ENCODE data around the gene ZNF646. TPM values are rescaled to one million over a fixed set of nuclear protein-coding genes. Genes with fewer than 3 reads are reported as not detected.

ZNF646 gene
- total and polyA plus RNA-seq, 2 of the 13 experiments (the other 11 are each of a cell fraction or from before 2014, with no cell fraction given), result 3.4 to 10.9 TPM

DNA sequence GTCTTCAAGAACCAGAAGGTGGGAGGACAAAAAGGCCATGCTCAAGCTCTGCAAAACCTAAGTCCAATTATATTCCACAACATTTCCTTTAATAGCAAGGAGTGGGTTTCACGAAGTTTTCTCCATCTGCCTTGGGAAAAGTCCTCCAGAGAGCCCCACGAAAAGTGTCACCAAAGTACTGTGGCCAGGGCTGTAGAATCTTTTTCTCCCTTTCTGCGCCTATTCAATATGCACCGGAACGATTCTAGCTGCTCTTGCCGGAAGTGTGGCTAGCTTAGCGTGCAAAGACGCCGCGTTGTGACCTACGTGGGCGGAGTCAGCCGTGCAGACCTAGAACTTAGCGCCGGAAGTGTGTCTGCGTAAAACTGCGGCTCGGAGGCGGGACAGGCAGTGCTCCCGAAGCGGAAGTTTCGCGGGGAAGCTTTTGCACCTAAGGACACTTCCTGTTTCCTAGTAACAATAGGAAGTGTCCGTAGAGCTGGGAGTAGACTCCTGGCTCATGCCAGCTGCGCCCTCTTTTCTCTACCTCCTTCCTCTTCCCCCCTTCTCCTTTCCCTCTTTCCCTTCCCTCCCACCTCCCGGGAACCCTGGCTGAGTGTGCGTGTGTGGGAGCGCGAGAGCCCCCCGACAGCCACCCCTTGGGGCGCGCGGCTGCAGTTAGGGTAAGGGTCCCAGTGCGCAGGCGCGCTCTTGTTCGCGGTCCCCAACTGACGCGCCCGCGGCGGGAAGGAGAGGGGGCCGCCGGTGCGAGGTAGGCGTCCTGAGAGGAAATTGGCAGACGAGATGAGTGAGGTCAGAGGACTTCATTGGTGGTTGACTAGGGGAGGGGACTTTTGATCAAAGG, at the start of gene ZNF646, which contains the start of gene ZNF668 (continued):
- TF ChIP-seq RXRA (CRISPR knock-in tag; IDR thresholded peaks at IDR 0.05) (peak; percentile 58), TARDBP (CRISPR knock-in tag; IDR thresholded peaks at IDR 0.05) (peak; percentile 97), RBM39 (IDR thresholded peaks at IDR 0.05; ENCODE audit: low read depth, low read length, poor library complexity, severe bottlenecking) (peak; percentile 84), SIX1 (CRISPR knock-in tag; IDR thresholded peaks at IDR 0.05; ENCODE audit: borderline replicate concordance) (0 out of 2 replicates have a peak, but pooled peaks have one; percentile 47), FOXK1 (CRISPR knock-in tag; IDR thresholded peaks at IDR 0.05; ENCODE audit: borderline replicate concordance, low read depth) (peak; percentile 98), PAF1 (CRISPR knock-in tag; IDR thresholded peaks at IDR 0.05) (no peak), NR2C2 (CRISPR knock-in tag; IDR thresholded peaks at IDR 0.05; ENCODE audit: borderline replicate concordance) (peak; percentile 97), MTA3 (CRISPR knock-in tag; IDR thresholded peaks at IDR 0.05) (no peak), CBX1 (IDR thresholded peaks at IDR 0.05; ENCODE audit: low read depth) (peak; percentile 25), TEAD2 (CRISPR knock-in tag; IDR thresholded peaks at IDR 0.05) (no peak), SIN3A (IDR thresholded peaks at IDR 0.05; ENCODE audit: borderline replicate concordance, low read depth, low read length) (peak; percentile 92), GATAD1 (CRISPR knock-in tag; IDR thresholded peaks at IDR 0.05) (peak; percentile 97), ZNF343 (CRISPR knock-in tag; IDR thresholded peaks at IDR 0.05) (peak; percentile 23; the same call in 1 of the 2 replicates), GABPB1 (CRISPR knock-in tag; IDR thresholded peaks at IDR 0.05) (peak; percentile 94), IKZF4 (CRISPR knock-in tag; IDR thresholded peaks at IDR 0.05; ENCODE audit: borderline replicate concordance, low read depth, not compliant biosample characterization) (peak; percentile 98)
- TF ChIP-seq, protein P1, sequence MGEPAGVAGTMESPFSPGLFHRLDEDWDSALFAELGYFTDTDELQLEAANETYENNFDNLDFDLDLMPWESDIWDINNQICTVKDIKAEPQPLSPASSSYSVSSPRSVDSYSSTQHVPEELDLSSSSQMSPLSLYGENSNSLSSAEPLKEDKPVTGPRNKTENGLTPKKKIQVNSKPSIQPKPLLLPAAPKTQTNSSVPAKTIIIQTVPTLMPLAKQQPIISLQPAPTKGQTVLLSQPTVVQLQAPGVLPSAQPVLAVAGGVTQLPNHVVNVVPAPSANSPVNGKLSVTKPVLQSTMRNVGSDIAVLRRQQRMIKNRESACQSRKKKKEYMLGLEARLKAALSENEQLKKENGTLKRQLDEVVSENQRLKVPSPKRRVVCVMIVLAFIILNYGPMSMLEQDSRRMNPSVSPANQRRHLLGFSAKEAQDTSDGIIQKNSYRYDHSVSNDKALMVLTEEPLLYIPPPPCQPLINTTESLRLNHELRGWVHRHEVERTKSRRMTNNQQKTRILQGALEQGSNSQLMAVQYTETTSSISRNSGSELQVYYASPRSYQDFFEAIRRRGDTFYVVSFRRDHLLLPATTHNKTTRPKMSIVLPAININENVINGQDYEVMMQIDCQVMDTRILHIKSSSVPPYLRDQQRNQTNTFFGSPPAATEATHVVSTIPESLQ (CRISPR knock-in tag; conservative IDR thresholded peaks at IDR 0.05), result 0 out of 2 replicates have a peak, but pooled peaks have one; percentile 57
- TF ChIP-seq, protein P2, sequence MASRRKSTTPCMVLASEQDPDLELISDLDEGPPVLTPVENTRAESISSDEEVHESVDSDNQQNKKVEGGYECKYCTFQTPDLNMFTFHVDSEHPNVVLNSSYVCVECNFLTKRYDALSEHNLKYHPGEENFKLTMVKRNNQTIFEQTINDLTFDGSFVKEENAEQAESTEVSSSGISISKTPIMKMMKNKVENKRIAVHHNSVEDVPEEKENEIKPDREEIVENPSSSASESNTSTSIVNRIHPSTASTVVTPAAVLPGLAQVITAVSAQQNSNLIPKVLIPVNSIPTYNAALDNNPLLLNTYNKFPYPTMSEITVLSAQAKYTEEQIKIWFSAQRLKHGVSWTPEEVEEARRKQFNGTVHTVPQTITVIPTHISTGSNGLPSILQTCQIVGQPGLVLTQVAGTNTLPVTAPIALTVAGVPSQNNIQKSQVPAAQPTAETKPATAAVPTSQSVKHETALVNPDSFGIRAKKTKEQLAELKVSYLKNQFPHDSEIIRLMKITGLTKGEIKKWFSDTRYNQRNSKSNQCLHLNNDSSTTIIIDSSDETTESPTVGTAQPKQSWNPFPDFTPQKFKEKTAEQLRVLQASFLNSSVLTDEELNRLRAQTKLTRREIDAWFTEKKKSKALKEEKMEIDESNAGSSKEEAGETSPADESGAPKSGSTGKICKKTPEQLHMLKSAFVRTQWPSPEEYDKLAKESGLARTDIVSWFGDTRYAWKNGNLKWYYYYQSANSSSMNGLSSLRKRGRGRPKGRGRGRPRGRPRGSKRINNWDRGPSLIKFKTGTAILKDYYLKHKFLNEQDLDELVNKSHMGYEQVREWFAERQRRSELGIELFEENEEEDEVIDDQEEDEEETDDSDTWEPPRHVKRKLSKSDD (CRISPR knock-in tag; IDR thresholded peaks at IDR 0.05; ENCODE audit: low read depth), result peak; percentile 39; the same call in 1 of the 2 replicates
- TF ChIP-seq, protein P3, sequence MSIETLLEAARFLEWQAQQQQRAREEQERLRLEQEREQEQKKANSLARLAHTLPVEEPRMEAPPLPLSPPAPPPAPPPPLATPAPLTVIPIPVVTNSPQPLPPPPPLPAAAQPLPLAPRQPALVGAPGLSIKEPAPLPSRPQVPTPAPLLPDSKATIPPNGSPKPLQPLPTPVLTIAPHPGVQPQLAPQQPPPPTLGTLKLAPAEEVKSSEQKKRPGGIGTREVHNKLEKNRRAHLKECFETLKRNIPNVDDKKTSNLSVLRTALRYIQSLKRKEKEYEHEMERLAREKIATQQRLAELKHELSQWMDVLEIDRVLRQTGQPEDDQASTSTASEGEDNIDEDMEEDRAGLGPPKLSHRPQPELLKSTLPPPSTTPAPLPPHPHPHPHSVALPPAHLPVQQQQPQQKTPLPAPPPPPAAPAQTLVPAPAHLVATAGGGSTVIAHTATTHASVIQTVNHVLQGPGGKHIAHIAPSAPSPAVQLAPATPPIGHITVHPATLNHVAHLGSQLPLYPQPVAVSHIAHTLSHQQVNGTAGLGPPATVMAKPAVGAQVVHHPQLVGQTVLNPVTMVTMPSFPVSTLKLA (IDR thresholded peaks at IDR 0.05), result peak; percentile 52
- TF ChIP-seq, protein P4, sequence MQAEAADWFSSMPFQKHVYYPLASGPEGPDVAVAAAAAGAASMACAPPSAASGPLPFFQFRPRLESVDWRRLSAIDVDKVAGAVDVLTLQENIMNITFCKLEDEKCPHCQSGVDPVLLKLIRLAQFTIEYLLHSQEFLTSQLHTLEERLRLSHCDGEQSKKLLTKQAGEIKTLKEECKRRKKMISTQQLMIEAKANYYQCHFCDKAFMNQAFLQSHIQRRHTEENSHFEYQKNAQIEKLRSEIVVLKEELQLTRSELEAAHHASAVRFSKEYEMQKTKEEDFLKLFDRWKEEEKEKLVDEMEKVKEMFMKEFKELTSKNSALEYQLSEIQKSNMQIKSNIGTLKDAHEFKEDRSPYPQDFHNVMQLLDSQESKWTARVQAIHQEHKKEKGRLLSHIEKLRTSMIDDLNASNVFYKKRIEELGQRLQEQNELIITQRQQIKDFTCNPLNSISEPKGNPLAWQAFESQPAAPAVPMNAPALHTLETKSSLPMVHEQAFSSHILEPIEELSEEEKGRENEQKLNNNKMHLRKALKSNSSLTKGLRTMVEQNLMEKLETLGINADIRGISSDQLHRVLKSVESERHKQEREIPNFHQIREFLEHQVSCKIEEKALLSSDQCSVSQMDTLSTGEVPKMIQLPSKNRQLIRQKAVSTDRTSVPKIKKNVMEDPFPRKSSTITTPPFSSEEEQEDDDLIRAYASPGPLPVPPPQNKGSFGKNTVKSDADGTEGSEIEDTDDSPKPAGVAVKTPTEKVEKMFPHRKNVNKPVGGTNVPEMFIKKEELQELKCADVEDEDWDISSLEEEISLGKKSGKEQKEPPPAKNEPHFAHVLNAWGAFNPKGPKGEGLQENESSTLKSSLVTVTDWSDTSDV (CRISPR knock-in tag; IDR thresholded peaks at IDR 0.05), result no peak
